Lower lobe of right lung (tissue), 2 donors: Measurements from ENCODE around the gene CPLX1. TPM values are rescaled to one million over a fixed set of nuclear protein-coding genes. Genes with fewer than 3 reads are reported as not detected.

Source experiments
- ATAC-seq, 2 donors: fragments of 200-7000 bp; cut with Tn5 transposase; one replicate each; pipeline ENCODE4 v1.9.1; 2020 to 2022; ENCODE audit warnings: mild to moderate bottlenecking in 2 of 2, moderate library complexity in 2 of 2
- DNase-seq: peaks from one replicate; pipeline ENCODE4 v3.0.0-alpha.2; 2020
- H3K27ac ChIP-seq: fragments of 200-600 bp; one replicate; pipeline ENCODE4 v1.8.0; 2022
- H3K27me3 ChIP-seq: fragments of 200-600 bp; one replicate; pipeline ENCODE4 v1.8.0; 2022; ENCODE audit warnings: low read depth
- H3K36me3 ChIP-seq: fragments of 200-600 bp; one replicate; pipeline ENCODE4 v1.8.0; 2022; ENCODE audit warnings: mild to moderate bottlenecking
- H3K4me1 ChIP-seq: fragments of 200-600 bp; one replicate; pipeline ENCODE4 v1.8.0; 2022
- H3K4me3 ChIP-seq: fragments of 200-600 bp; one replicate; pipeline ENCODE4 v1.8.0; 2022; ENCODE audit warnings: mild to moderate bottlenecking
- H3K9me3 ChIP-seq: fragments of 200-600 bp; one replicate; pipeline ENCODE4 v1.8.0; 2022
- intact Hi-C: fragments of 100-400 bp; cut with DNase I; formaldehyde crosslinking; loops from one replicate; pipeline ENCODE4 v1.11.0; 2022
- total RNA-seq: library from RNA; stranded (reverse); fragmentation: NEBNext Ultra II Directional; extraction: Animal tissue kit (Norgen Biotek cat#: 25700); gene quantifications from one replicate; pipeline ENCODE4 v1.2.1, GENCODE V29; 2021
- TF ChIP-seq, protein P1 (sequence below): fragments of 200-600 bp; IDR thresholded peaks from one replicate; pipeline ENCODE4 v1.8.0; 2022; ENCODE audit warnings: antibody characterized with exemption, mild to moderate bottlenecking
- donor health status: DM: no; HTN: yes; CAD: no; lungs with severe emphysema.

The CPLX1 gene
- total RNA-seq, 1 donor from 2014 or later = 3.9 TPM

DNA sequence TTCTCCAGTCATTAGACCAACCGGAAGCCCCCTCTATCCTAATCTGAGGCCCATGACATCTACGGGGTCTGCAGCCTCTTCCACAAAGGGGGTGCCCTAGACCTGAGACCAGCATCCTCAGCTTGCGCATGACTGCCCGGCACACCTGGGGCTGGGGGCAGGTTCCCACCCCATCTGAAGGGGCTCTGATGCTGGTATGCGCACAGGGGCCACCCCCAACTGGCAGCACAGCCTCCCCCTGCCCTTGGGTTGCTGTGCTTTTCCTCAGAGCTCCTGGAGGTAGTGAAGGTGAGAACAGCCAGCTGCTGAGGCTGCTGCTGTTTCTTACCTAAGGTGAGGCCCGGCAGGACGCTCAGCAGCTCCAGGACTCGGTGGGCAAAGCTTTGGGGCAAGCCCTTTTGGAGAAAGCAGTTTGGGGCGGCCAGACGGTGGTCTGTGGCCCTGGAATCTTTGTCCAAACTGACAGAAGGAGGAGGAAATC lies 18.9 kb upstream of the CPLX1 start:
- H3K36me3 ChIP-seq = peaks cover 19% of the 10 kb centered on the region
- no peaks in the 10 kb centered on the region for H3K27me3 ChIP-seq
- H3K4me1 ChIP-seq = no peaks in the 10 kb centered on the region
- DNase-seq (peak; percentile 10), ATAC-seq (no peak)
- intact Hi-C loops = no loop called here
- H3K9me3 ChIP-seq = no peaks in the 10 kb centered on the region
- TF ChIP-seq, protein P1, sequence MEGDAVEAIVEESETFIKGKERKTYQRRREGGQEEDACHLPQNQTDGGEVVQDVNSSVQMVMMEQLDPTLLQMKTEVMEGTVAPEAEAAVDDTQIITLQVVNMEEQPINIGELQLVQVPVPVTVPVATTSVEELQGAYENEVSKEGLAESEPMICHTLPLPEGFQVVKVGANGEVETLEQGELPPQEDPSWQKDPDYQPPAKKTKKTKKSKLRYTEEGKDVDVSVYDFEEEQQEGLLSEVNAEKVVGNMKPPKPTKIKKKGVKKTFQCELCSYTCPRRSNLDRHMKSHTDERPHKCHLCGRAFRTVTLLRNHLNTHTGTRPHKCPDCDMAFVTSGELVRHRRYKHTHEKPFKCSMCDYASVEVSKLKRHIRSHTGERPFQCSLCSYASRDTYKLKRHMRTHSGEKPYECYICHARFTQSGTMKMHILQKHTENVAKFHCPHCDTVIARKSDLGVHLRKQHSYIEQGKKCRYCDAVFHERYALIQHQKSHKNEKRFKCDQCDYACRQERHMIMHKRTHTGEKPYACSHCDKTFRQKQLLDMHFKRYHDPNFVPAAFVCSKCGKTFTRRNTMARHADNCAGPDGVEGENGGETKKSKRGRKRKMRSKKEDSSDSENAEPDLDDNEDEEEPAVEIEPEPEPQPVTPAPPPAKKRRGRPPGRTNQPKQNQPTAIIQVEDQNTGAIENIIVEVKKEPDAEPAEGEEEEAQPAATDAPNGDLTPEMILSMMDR = no peak
- no peak overlapping the region for H3K4me3 ChIP-seq
- H3K27ac ChIP-seq = no peak overlapping the region

DNA sequence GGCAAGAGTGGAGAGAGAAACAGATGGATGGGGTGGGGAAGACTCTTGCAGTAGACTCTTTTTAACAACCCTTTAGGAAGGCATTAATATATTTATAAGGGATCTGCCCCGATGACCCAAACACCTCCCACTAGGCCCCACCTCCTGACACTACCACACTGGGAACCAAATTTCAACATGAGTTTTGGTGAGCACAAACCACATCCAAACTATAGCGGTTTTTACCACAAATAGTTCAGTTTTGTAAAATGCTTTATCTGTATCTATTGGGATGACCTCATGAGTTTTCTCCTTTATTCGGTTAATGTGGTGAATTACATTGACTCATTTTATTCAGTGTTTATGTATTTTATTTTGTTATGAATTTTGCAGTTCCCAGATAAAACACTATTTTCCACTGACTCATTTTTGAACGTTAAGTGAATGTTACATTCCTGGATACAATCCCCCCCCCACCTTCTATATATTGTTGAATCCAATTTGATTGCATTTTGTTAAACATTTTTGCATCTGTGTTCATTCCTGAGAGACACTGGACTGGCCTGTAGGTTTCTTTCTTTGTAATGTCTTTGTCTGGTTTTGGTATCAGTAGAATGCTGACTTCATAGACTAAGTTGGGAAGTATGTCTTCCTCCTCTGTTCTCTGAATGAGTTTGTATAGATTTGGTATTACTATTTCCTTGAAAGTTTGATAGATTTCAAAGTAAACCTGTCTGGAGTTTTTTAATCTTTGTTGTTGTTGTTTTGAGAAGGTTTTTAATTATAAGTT lies 13.9 kb upstream of the CPLX1 start:
- intact Hi-C loops = no loop called here

DNA sequence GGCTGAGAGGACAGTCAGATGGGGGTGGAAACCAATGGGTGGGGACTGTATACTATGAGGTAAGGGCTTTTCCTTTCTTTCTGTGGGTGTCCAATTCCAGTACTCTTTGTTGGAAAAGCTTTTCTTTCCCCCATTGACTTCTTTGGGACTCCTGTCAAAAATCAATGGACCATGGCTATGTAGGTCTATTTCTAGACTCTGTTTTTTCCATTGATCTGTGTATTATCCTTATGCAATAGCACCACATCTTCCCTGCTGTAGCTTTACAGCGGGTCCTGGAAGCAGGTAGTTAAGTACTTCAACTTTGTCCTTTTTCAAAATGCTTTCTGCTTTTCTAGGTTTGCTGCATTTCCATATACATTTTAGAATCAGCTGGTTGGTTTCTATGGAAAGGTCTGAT lies 11.8 kb upstream of the CPLX1 start:
- Histone ChIP-seq H3K27ac (no peak overlapping the region), H3K9me3 (peaks cover 10% of the 10 kb centered on the region), H3K27me3 (peaks cover under 1% of the 10 kb centered on the region), H3K4me3 (no peak overlapping the region), H3K36me3 (no peaks in the 10 kb centered on the region), H3K4me1 (no peaks in the 10 kb centered on the region)
- TF ChIP-seq, protein P1 = no peak
- no peak for ATAC-seq
- intact Hi-C loops = no loop called here
- DNase-seq = no peak

More for the DNA sequence above, 13.9 kb upstream of the CPLX1 start:
- no peaks in the 10 kb centered on the region for H3K4me1 ChIP-seq
- peaks cover 10% of the 10 kb centered on the region for H3K9me3 ChIP-seq
- ATAC-seq = no peak
- no peaks in the 10 kb centered on the region for H3K36me3 ChIP-seq
- H3K27ac ChIP-seq = no peak overlapping the region
- H3K4me3 ChIP-seq = no peak overlapping the region
- DNase-seq = peak; percentile 1
- H3K27me3 ChIP-seq = no peaks in the 10 kb centered on the region
- TF ChIP-seq, protein P1 = no peak

DNA sequence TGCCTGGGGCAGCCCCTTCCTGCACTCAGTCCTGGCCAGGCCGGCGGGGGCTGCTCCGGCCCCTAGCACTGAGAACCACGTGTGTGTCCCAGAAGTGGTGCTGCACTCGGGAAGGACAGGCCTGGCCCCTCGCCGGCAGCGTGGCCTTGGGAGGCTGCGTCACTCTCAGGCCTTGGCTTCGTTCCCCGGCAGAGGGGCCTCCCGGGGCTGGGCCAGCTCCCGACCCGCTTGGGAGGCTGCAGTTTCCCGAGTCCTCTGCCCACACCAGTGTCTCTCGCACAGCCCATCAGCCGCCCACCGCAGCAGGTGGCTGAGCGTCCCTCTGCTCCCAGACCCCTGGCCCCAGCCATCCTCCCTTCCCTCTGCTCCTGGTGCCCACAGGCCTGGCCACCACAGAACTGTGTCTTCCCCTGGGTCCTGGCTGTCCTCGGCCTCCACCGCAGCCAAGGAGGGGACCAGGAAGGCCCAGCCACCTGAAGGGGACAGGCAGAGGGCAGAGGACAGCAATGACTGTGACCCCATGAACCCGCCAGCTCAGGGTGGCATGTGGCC lies 10.9 kb upstream of the CPLX1 start:
- H3K9me3 ChIP-seq = peaks cover 10% of the 10 kb centered on the region

DNA sequence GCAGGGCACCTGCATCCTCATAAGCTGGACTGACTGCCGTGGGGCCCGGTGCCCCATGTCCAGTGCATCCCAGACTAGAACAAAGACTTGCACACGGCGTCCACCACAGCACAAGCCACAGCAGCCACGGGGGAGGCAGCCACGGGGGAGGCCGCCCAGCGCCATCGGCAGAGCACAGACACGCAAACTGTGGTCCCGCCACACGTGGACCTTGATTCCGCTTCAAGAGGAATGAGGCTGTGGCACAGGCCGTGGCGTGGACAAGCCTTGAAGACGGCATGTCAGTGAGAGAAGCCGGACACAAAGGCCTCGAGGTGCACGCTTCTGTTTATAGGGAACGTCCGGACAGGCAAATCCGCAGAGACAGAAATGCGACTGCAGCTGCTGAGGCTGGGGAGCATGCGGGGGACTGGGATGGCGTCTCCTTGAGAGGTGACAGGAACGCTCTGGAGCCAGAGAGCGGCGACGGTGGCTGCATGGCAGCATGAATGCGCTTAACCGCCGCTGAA lies 10.1 kb upstream of the CPLX1 start:
- TF ChIP-seq, protein P1 = no peak
- Histone ChIP-seq H3K9me3 (peaks cover 10% of the 10 kb centered on the region), H3K27ac (no peak overlapping the region), H3K4me3 (no peak overlapping the region), H3K4me1 (no peaks in the 10 kb centered on the region), H3K27me3 (peaks cover 6% of the 10 kb centered on the region), H3K36me3 (no peaks in the 10 kb centered on the region)
- DNase-seq = peak; percentile 42
- intact Hi-C loops = no loop called here
- peak in 1 of 2 donors; percentile 9 for ATAC-seq

More for the DNA sequence above, 10.9 kb upstream of the CPLX1 start:
- no peaks in the 10 kb centered on the region for H3K4me1 ChIP-seq
- peak; percentile 25 for DNase-seq
- peaks cover 6% of the 10 kb centered on the region for H3K27me3 ChIP-seq
- H3K4me3 ChIP-seq = no peak overlapping the region
- TF ChIP-seq, protein P1 = no peak
- no peak overlapping the region for H3K27ac ChIP-seq
- intact Hi-C loops = no loop called here
- no peak for ATAC-seq
- H3K36me3 ChIP-seq = no peaks in the 10 kb centered on the region
